HEK293 (cell line): ENCODE data around the gene FBH1.

Experiments used
- CTCF ChIA-PET: fragments of 350-600 bp; formaldehyde crosslinking; extraction: SDS; loops from one replicate; lab custom pipeline; 2021; ENCODE audit warnings: antibody characterized with exemption; lab: Yijun Ruan, JAX
- POLR2A ChIA-PET: fragments of 300-600 bp; formaldehyde crosslinking; extraction: SDS; loops from one replicate; lab custom pipeline; 2020; ENCODE audit warnings: antibody characterized with exemption, inconsistent platforms; lab: Yijun Ruan, JAX
- H3K27ac ChIP-seq: fragments of 200-500 bp; sonication (Bioruptor generic); 2 replicates; pipeline ENCODE4 v1.5.1; 2014; ENCODE audit warnings: low read depth, low read length, control low read depth, inconsistent platforms; ENCODE audit errors: extremely low read depth
- H3K36me3 ChIP-seq, 2 experiments: fragments of 200-500 bp in 1 of 2; sonication (Bioruptor generic) in 1 of 2; 1 replicate in 1 of 2; 2 replicates in 1 of 2; pipeline ENCODE4 v1.5.1; 2014 to 2017; ENCODE audit warnings: inconsistent platforms in 2 of 2, low read length in 2 of 2; ENCODE audit not compliant: control insufficient read depth in 2 of 2, insufficient read depth in 1 of 2
- H3K4me1 ChIP-seq: fragments of 200-500 bp; sonication (Bioruptor generic); 2 replicates; pipeline ENCODE4 v1.5.1; 2014; ENCODE audit warnings: mild to moderate bottlenecking, low read length, inconsistent platforms; ENCODE audit not compliant: control insufficient read depth, insufficient read depth
- H3K4me3 ChIP-seq: 2 replicates; pipeline ENCODE4 v1.5.1; 2011; ENCODE audit warnings: low read depth, mild to moderate bottlenecking, control low read depth, low read length, moderate library complexity
- H3K9me3 ChIP-seq: fragments of 200-500 bp; sonication (Bioruptor generic); 2 replicates; pipeline ENCODE4 v1.5.1; 2014; ENCODE audit warnings: low read depth, low read length, inconsistent platforms; ENCODE audit not compliant: control insufficient read depth, insufficient read depth
- BCL11A ChIP-seq: fragments of 450-650 bp; formaldehyde crosslinking; IDR thresholded peaks from 2 replicates; pipeline ENCODE4 v1.5.1; 2016; ENCODE audit warnings: low read depth, missing biosample characterization, missing genetic modification characterization
- EGR2 ChIP-seq: fragments of 450-650 bp; formaldehyde crosslinking; IDR thresholded peaks from 2 replicates; pipeline ENCODE4 v1.5.1; 2016; ENCODE audit warnings: low read depth, missing biosample characterization, missing genetic modification characterization
- FEZF1 ChIP-seq: fragments of 450-650 bp; formaldehyde crosslinking; IDR thresholded peaks from 2 replicates; pipeline ENCODE4 v1.5.1; 2016; ENCODE audit warnings: missing biosample characterization, missing genetic modification characterization
- GLIS1 ChIP-seq: fragments of 450-650 bp; formaldehyde crosslinking; IDR thresholded peaks from 2 replicates; pipeline ENCODE4 v1.5.1; 2016; ENCODE audit warnings: missing biosample characterization, missing genetic modification characterization
- GLIS2 ChIP-seq: fragments of 450-650 bp; formaldehyde crosslinking; IDR thresholded peaks from 2 replicates; pipeline ENCODE4 v1.5.1; 2016; ENCODE audit warnings: missing biosample characterization, missing genetic modification characterization
- HOXA7 ChIP-seq: sonication (generic); formaldehyde crosslinking; IDR thresholded peaks from 2 replicates; pipeline ENCODE4 v1.8.1; 2022; ENCODE audit warnings: missing genetic modification reagents, borderline replicate concordance
- KLF9 ChIP-seq: fragments of 450-650 bp; formaldehyde crosslinking; IDR thresholded peaks from 2 replicates; pipeline ENCODE4 v1.5.1; 2016; ENCODE audit warnings: missing biosample characterization, missing genetic modification characterization, low read depth
- MYNN ChIP-seq: fragments of 450-650 bp; formaldehyde crosslinking; IDR thresholded peaks from 2 replicates; pipeline ENCODE4 v1.5.1; 2016; ENCODE audit warnings: missing biosample characterization, missing genetic modification characterization, borderline replicate concordance
- TRIM28 ChIP-seq: IDR thresholded peaks from 2 replicates; pipeline ENCODE4 v1.6.1; 2011; ENCODE audit warnings: low read length, control low read depth, borderline replicate concordance
- WT1 ChIP-seq: fragments of 450-650 bp; formaldehyde crosslinking; IDR thresholded peaks from 2 replicates; pipeline ENCODE4 v1.5.1; 2016; ENCODE audit warnings: missing biosample characterization, missing genetic modification characterization
- ZBTB17 ChIP-seq: fragments of 450-650 bp; formaldehyde crosslinking; IDR thresholded peaks from 2 replicates; pipeline ENCODE4 v1.5.1; 2016; ENCODE audit warnings: missing biosample characterization, missing genetic modification characterization
- ZBTB20 ChIP-seq: fragments of 450-650 bp; formaldehyde crosslinking; IDR thresholded peaks from 2 replicates; pipeline ENCODE4 v1.5.1; 2016; ENCODE audit warnings: missing biosample characterization, missing genetic modification characterization
- ZBTB7A ChIP-seq: fragments of 450-650 bp; formaldehyde crosslinking; IDR thresholded peaks from 2 replicates; pipeline ENCODE4 v1.5.1; 2016; ENCODE audit warnings: low read depth, missing biosample characterization, missing genetic modification characterization
- ZEB2 ChIP-seq: fragments of 450-650 bp; formaldehyde crosslinking; IDR thresholded peaks from 2 replicates; pipeline ENCODE4 v1.5.1; 2016; ENCODE audit warnings: missing biosample characterization, missing genetic modification characterization
- ZFHX2 ChIP-seq: fragments of 450-650 bp; formaldehyde crosslinking; conservative IDR thresholded peaks from 2 replicates; pipeline ENCODE4 v1.5.1; 2016; ENCODE audit warnings: missing biosample characterization, missing genetic modification characterization
- ZIC2 ChIP-seq: fragments of 450-650 bp; formaldehyde crosslinking; IDR thresholded peaks from 2 replicates; pipeline ENCODE4 v1.5.1; 2016; ENCODE audit warnings: missing biosample characterization, missing genetic modification characterization
- ZNF10 ChIP-seq: fragments of 450-650 bp; formaldehyde crosslinking; IDR thresholded peaks from 2 replicates; pipeline ENCODE4 v1.5.1; 2017; ENCODE audit warnings: missing biosample characterization, missing genetic modification characterization
- ZNF112 ChIP-seq: fragments of 450-650 bp; formaldehyde crosslinking; IDR thresholded peaks from 2 replicates; pipeline ENCODE4 v1.5.0; 2017; ENCODE audit warnings: missing biosample characterization, missing genetic modification characterization
- ZNF114 ChIP-seq: fragments of 450-650 bp; formaldehyde crosslinking; IDR thresholded peaks from 2 replicates; pipeline ENCODE4 v1.5.0; 2017; ENCODE audit warnings: missing biosample characterization, missing genetic modification characterization
- ZNF19 ChIP-seq: fragments of 450-650 bp; formaldehyde crosslinking; IDR thresholded peaks from 2 replicates; pipeline ENCODE4; 2016; ENCODE audit warnings: missing biosample characterization, missing genetic modification characterization, low read depth
- ZNF302 ChIP-seq: fragments of 450-650 bp; formaldehyde crosslinking; IDR thresholded peaks from 2 replicates; pipeline ENCODE4 v1.5.1; 2016; ENCODE audit warnings: missing biosample characterization, missing genetic modification characterization, low read depth
- ZNF311 ChIP-seq: fragments of 450-650 bp; formaldehyde crosslinking; IDR thresholded peaks from 2 replicates; pipeline ENCODE4 v1.5.1; 2017; ENCODE audit warnings: missing biosample characterization, missing genetic modification characterization, borderline replicate concordance
- ZNF335 ChIP-seq: fragments of 450-650 bp; formaldehyde crosslinking; conservative IDR thresholded peaks from 2 replicates; pipeline ENCODE4 v1.5.1; 2016; ENCODE audit warnings: missing biosample characterization, missing genetic modification characterization
- ZNF341 ChIP-seq: fragments of 450-650 bp; formaldehyde crosslinking; IDR thresholded peaks from 2 replicates; pipeline ENCODE4; 2016; ENCODE audit warnings: low read depth, missing biosample characterization, missing genetic modification characterization
- ZNF394 ChIP-seq: fragments of 450-650 bp; formaldehyde crosslinking; IDR thresholded peaks from 2 replicates; pipeline ENCODE4 v1.5.1; 2016; ENCODE audit warnings: missing biosample characterization, missing genetic modification characterization, mild to moderate bottlenecking, moderate library complexity, borderline replicate concordance
- ZNF416 ChIP-seq: fragments of 450-650 bp; formaldehyde crosslinking; IDR thresholded peaks from 2 replicates; pipeline ENCODE4 v1.5.1; 2016; ENCODE audit warnings: missing biosample characterization, missing genetic modification characterization
- ZNF501 ChIP-seq: fragments of 450-650 bp; formaldehyde crosslinking; IDR thresholded peaks from 2 replicates; pipeline ENCODE4 v1.5.1; 2016; ENCODE audit warnings: missing biosample characterization, missing genetic modification characterization
- ZNF510 ChIP-seq: fragments of 450-650 bp; formaldehyde crosslinking; IDR thresholded peaks from 2 replicates; pipeline ENCODE4 v1.5.1; 2018; ENCODE audit warnings: mild to moderate bottlenecking, missing genetic modification characterization, missing biosample characterization; ENCODE audit not compliant: insufficient replicate concordance
- ZNF585B ChIP-seq: fragments of 450-650 bp; formaldehyde crosslinking; IDR thresholded peaks from 2 replicates; pipeline ENCODE4 v1.5.1; 2016; ENCODE audit warnings: missing biosample characterization, missing genetic modification characterization
- ZNF621 ChIP-seq: fragments of 450-650 bp; formaldehyde crosslinking; IDR thresholded peaks from 2 replicates; pipeline ENCODE4 v1.5.1; 2017; ENCODE audit warnings: missing biosample characterization, missing genetic modification characterization
- ZNF776 ChIP-seq: fragments of 450-650 bp; formaldehyde crosslinking; IDR thresholded peaks from 2 replicates; pipeline ENCODE4 v1.5.0; 2017; ENCODE audit warnings: missing biosample characterization, missing genetic modification characterization, borderline replicate concordance
- TF ChIP-seq, protein P1 (sequence below): fragments of 450-650 bp; formaldehyde crosslinking; IDR thresholded peaks from 2 replicates; pipeline ENCODE4 v1.5.1; 2017; ENCODE audit warnings: missing biosample characterization, missing genetic modification characterization
- TF ChIP-seq, protein P2 (sequence below): fragments of 450-650 bp; formaldehyde crosslinking; IDR thresholded peaks from 2 replicates; pipeline ENCODE4 v1.5.1; 2017; ENCODE audit warnings: missing biosample characterization, mild to moderate bottlenecking, missing genetic modification characterization, moderate library complexity
- TF ChIP-seq, protein P3 (sequence below): fragments of 450-650 bp; formaldehyde crosslinking; IDR thresholded peaks from 2 replicates; pipeline ENCODE4 v1.5.1; 2016; ENCODE audit warnings: missing biosample characterization, missing genetic modification characterization
- TF ChIP-seq, protein P4 (sequence below): fragments of 450-650 bp; formaldehyde crosslinking; IDR thresholded peaks from 2 replicates; pipeline ENCODE4 v1.5.1; 2016; ENCODE audit warnings: missing biosample characterization, missing genetic modification characterization

FBH1 gene

DNA sequence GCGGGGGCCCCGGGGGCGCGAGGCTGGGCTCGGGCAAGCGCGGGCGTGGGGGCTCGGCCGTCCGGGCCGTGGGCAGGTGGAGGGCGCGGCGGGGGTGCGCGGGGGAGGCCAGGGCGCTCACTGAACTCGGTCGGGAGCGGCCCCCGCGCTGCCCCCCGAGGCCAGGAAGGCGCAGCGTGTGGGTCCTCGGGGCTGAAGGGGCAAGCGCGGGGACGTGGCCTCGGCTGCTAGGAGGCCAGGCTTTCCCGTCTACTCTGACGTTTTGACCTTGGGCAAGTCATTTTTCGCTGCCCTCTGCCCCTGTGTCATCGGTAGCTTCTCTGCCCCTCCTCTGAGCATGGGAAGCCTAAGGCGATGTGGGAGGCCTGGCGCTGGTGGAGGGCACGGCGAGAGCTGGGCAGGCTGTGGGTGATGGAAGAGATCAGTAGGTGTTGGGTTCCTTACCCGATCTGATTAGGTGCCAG, 441 bp downstream of the FBH1 start:
- ChIA-PET CTCF (interaction anchor here (0.7 kb wide), 2 partner anchors 9 to 204 kb away, joined by 3 to 6 read pairs; no protein-coding TSS in a partner anchor), POLR2A (interaction anchor here (0.5 to 2.1 kb wide), 24 partner anchors 9 to 1033 kb away, joined by 3 to 35 read pairs (median 4); partner anchors contain the start of genes ASB13, GDI2, PFKFB3 and TASOR2)
- peak overlapping the region; percentile 16; the same call in 1 of the 2 replicates for H3K27ac ChIP-seq

DNA sequence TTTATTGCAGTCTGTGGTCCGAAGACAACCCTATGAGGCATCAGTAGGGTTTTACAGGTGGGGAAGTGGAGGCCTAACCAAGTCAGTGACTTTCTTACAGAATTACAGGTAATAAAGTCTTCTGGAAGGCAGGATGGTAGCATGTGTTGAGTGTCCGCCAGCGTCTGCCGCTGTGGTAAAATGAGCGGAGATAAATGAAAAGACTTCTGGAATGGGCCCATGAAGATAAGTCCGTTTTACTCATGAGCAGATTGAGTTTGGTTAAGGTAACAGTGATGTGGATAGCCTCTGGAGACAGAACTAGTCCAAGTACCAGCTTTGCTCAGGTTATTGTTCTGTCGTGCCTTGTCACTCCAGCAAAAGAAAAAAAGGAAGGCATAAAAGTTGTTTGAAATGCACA, 966 bp downstream of the FBH1 start:
- no peaks in the 10 kb centered on the region for H3K9me3 ChIP-seq
- peak overlapping the region; percentile 16; the same call in 1 of the 2 replicates for H3K27ac ChIP-seq
- H3K36me3 ChIP-seq = peaks cover 8 to 53% of the 10 kb centered on the region in 2 experiments
- H3K4me3 ChIP-seq = peak overlapping the region; percentile 61
- ChIA-PET CTCF (interaction anchor here (0.7 kb wide), 1 partner anchor 204 kb away, joined by 6 read pairs; no protein-coding TSS in a partner anchor), POLR2A (interaction anchor here (0.5 to 2.1 kb wide), 5 partner anchors 10 to 225 kb away, joined by 3 to 35 read pairs (median 8); partner anchors contain the start of genes ASB13 and GDI2)
- H3K4me1 ChIP-seq = 0 out of 2 replicates have a peak, but pooled peaks cover 4% of the 10 kb centered on the region
- TF ChIP-seq TRIM28 = no peak
- no peak for TF ChIP-seq ZEB2
- TF ChIP-seq GLIS2 (tag by site-specific recombination) = no peak
- no peak for TF ChIP-seq ZNF311
- TF ChIP-seq ZNF10 (tag by site-specific recombination) = no peak
- no peak for TF ChIP-seq ZNF585B (tag by site-specific recombination)
- no peak for TF ChIP-seq ZBTB20 (tag by site-specific recombination)
- TF ChIP-seq, protein P1, sequence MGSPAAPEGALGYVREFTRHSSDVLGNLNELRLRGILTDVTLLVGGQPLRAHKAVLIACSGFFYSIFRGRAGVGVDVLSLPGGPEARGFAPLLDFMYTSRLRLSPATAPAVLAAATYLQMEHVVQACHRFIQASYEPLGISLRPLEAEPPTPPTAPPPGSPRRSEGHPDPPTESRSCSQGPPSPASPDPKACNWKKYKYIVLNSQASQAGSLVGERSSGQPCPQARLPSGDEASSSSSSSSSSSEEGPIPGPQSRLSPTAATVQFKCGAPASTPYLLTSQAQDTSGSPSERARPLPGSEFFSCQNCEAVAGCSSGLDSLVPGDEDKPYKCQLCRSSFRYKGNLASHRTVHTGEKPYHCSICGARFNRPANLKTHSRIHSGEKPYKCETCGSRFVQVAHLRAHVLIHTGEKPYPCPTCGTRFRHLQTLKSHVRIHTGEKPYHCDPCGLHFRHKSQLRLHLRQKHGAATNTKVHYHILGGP (tag by site-specific recombination) = no peak
- TF ChIP-seq ZNF394 (tag by site-specific recombination) = no peak
- TF ChIP-seq FEZF1 = no peak
- TF ChIP-seq MYNN = no peak
- no peak for TF ChIP-seq ZNF621
- no peak for TF ChIP-seq BCL11A (tag by site-specific recombination)
- no peak for TF ChIP-seq ZNF341 (tag by site-specific recombination)
- no peak for TF ChIP-seq ZNF416 (tag by site-specific recombination)
- TF ChIP-seq ZBTB7A = no peak

More for the DNA sequence above, 441 bp downstream of the FBH1 start:
- Histone ChIP-seq H3K4me1 (0 out of 2 replicates have a peak, but pooled peaks cover 4% of the 10 kb centered on the region), H3K9me3 (no peaks in the 10 kb centered on the region), H3K36me3 (peaks cover 13 to 53% of the 10 kb centered on the region in 2 experiments), H3K4me3 (peak overlapping the region; percentile 61)
- TF ChIP-seq ZNF19 (no peak), ZNF335 (tag by site-specific recombination) (peak; percentile 66), WT1 (tag by site-specific recombination) (no peak), HOXA7 (CRISPR knock-in tag) (no peak), ZNF776 (no peak), ZFHX2 (tag by site-specific recombination) (peak; percentile 76), ZNF510 (tag by site-specific recombination) (no peak), KLF9 (tag by site-specific recombination) (no peak), ZNF501 (tag by site-specific recombination) (no peak), EGR2 (tag by site-specific recombination) (peak; percentile 74), ZIC2 (tag by site-specific recombination) (peak; percentile 36), ZNF112 (tag by site-specific recombination) (no peak), GLIS1 (peak; percentile 92), ZNF302 (tag by site-specific recombination) (no peak), ZNF114 (tag by site-specific recombination) (no peak), ZEB2 (0 out of 2 replicates have a peak, but pooled peaks have one; percentile 12), GLIS2 (tag by site-specific recombination) (peak; percentile 85), ZBTB17 (tag by site-specific recombination) (no peak)
- TF ChIP-seq, protein P2, sequence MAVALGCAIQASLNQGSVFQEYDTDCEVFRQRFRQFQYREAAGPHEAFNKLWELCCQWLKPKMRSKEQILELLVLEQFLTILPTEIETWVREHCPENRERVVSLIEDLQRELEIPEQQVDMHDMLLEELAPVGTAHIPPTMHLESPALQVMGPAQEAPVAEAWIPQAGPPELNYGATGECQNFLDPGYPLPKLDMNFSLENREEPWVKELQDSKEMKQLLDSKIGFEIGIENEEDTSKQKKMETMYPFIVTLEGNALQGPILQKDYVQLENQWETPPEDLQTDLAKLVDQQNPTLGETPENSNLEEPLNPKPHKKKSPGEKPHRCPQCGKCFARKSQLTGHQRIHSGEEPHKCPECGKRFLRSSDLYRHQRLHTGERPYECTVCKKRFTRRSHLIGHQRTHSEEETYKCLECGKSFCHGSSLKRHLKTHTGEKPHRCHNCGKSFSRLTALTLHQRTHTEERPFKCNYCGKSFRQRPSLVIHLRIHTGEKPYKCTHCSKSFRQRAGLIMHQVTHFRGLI (tag by site-specific recombination) = no peak
- TF ChIP-seq, protein P3, sequence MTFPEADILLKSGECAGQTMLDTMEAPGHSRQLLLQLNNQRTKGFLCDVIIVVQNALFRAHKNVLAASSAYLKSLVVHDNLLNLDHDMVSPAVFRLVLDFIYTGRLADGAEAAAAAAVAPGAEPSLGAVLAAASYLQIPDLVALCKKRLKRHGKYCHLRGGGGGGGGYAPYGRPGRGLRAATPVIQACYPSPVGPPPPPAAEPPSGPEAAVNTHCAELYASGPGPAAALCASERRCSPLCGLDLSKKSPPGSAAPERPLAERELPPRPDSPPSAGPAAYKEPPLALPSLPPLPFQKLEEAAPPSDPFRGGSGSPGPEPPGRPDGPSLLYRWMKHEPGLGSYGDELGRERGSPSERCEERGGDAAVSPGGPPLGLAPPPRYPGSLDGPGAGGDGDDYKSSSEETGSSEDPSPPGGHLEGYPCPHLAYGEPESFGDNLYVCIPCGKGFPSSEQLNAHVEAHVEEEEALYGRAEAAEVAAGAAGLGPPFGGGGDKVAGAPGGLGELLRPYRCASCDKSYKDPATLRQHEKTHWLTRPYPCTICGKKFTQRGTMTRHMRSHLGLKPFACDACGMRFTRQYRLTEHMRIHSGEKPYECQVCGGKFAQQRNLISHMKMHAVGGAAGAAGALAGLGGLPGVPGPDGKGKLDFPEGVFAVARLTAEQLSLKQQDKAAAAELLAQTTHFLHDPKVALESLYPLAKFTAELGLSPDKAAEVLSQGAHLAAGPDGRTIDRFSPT (tag by site-specific recombination) = peak; percentile 58; the same call in 1 of the 2 replicates
- TF ChIP-seq, protein P4, sequence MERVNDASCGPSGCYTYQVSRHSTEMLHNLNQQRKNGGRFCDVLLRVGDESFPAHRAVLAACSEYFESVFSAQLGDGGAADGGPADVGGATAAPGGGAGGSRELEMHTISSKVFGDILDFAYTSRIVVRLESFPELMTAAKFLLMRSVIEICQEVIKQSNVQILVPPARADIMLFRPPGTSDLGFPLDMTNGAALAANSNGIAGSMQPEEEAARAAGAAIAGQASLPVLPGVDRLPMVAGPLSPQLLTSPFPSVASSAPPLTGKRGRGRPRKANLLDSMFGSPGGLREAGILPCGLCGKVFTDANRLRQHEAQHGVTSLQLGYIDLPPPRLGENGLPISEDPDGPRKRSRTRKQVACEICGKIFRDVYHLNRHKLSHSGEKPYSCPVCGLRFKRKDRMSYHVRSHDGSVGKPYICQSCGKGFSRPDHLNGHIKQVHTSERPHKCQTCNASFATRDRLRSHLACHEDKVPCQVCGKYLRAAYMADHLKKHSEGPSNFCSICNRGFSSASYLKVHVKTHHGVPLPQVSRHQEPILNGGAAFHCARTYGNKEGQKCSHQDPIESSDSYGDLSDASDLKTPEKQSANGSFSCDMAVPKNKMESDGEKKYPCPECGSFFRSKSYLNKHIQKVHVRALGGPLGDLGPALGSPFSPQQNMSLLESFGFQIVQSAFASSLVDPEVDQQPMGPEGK = peak; percentile 14; the same call in 1 of the 2 replicates
- TF ChIP-seq, all 188 proteins: peak for 9
